Endothelial cell (in vitro differentiated cells): ENCODE measurements around the gene TCAF1. TPM values are rescaled to one million over a fixed set of nuclear protein-coding genes. Genes with fewer than 3 reads are reported as not detected.
"Not testable (repeated sequence)": the region's sequence is repeated elsewhere in the genome, so short reads cannot be mapped to it uniquely, and the experiment has no call there.

ENCODE experiments used
- DNase-seq: peaks from one replicate; pipeline ENCODE4 v3.0.0; 2021; ENCODE audit warnings: low spot score
- H3K27ac Mint-ChIP-seq: one replicate; pipeline ENCODE4 v1.8.0; 2021; ENCODE audit warnings: mixed read lengths, inconsistent platforms; ENCODE audit not compliant: unreplicated experiment
- H3K27me3 Mint-ChIP-seq: one replicate; pipeline ENCODE4 v1.8.0; 2021; ENCODE audit warnings: mild to moderate bottlenecking, moderate library complexity, mixed read lengths, inconsistent platforms; ENCODE audit not compliant: unreplicated experiment
- H3K36me3 Mint-ChIP-seq: one replicate; pipeline ENCODE4 v1.8.0; 2021; ENCODE audit warnings: mild to moderate bottlenecking, low read depth, mixed read lengths, inconsistent platforms; ENCODE audit not compliant: unreplicated experiment
- H3K4me1 Mint-ChIP-seq: one replicate; pipeline ENCODE4 v1.8.0; 2021; ENCODE audit warnings: mild to moderate bottlenecking, mixed read lengths, inconsistent platforms; ENCODE audit not compliant: unreplicated experiment
- H3K4me3 Mint-ChIP-seq: one replicate; pipeline ENCODE4 v1.8.0; 2021; ENCODE audit warnings: mild to moderate bottlenecking, mixed read lengths, inconsistent platforms; ENCODE audit not compliant: unreplicated experiment
- H3K9me3 Mint-ChIP-seq: one replicate; pipeline ENCODE4 v1.8.0; 2021; ENCODE audit warnings: mixed read lengths, inconsistent platforms; ENCODE audit not compliant: unreplicated experiment
- total RNA-seq: library from RNA; stranded (reverse); fragmentation: NEBNext Ultra II Directional; extraction: Animal tissue kit (Norgen Biotek cat#: 25700); gene quantifications from one replicate; pipeline ENCODE4 v1.2.1, GENCODE V29; 2021; ENCODE audit not compliant: unreplicated experiment
- TF ChIP-seq, protein P1 (sequence below): fragments of 200-600 bp; sonication (generic); IDR thresholded peaks from one replicate; pipeline ENCODE4 v1.5.0; 2021; ENCODE audit warnings: antibody characterized with exemption; ENCODE audit not compliant: unreplicated experiment

TCAF1 gene
- total RNA-seq, 1 donor from 2014 or later, result 79.7 TPM

GRCh38 chr7:143882020-143882603 lies 19.9 kb downstream of the TCAF1 start:
- H3K27ac Mint-ChIP-seq, result peak overlapping the region; percentile 89
- peaks cover 2% of the 10 kb centered on the region for H3K27me3 Mint-ChIP-seq
- no peak for DNase-seq
- TF ChIP-seq, protein P1, sequence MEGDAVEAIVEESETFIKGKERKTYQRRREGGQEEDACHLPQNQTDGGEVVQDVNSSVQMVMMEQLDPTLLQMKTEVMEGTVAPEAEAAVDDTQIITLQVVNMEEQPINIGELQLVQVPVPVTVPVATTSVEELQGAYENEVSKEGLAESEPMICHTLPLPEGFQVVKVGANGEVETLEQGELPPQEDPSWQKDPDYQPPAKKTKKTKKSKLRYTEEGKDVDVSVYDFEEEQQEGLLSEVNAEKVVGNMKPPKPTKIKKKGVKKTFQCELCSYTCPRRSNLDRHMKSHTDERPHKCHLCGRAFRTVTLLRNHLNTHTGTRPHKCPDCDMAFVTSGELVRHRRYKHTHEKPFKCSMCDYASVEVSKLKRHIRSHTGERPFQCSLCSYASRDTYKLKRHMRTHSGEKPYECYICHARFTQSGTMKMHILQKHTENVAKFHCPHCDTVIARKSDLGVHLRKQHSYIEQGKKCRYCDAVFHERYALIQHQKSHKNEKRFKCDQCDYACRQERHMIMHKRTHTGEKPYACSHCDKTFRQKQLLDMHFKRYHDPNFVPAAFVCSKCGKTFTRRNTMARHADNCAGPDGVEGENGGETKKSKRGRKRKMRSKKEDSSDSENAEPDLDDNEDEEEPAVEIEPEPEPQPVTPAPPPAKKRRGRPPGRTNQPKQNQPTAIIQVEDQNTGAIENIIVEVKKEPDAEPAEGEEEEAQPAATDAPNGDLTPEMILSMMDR, result no peak
- peaks cover 4% of the 10 kb centered on the region for H3K36me3 Mint-ChIP-seq
- no peaks in the 10 kb centered on the region for H3K9me3 Mint-ChIP-seq
- peaks cover 23% of the 10 kb centered on the region for H3K4me1 Mint-ChIP-seq
- peak overlapping the region; percentile 95 for H3K4me3 Mint-ChIP-seq

DNA sequence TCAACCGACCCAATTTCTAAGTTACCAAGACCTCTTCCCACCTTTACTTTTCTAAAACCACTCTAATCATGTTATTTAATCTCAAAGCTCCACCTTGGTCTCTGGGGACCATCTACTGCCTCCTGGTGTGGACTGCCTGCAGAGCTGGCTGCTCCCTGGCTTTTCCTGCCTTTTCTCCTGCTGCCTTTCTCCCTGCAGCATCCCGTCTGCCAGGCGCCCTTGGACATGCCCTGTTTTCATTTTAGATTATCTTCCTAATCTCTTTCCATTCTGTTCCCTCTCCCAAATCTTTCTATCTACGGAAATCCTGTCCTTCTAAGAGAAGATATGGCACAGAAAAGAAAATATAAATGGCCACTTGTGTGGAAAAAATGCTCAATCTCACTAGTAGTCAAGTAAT lies 23.1 kb downstream of the TCAF1 start:
- Mint-ChIP-seq H3K36me3 (peaks cover 21% of the 10 kb centered on the region), H3K27me3 (peaks cover 2% of the 10 kb centered on the region), H3K9me3 (no peaks in the 10 kb centered on the region), H3K27ac (no peak overlapping the region), H3K4me3 (no peak overlapping the region), H3K4me1 (peaks cover 12% of the 10 kb centered on the region)
- DNase-seq, result no peak
- TF ChIP-seq, protein P1, result no peak

DNA sequence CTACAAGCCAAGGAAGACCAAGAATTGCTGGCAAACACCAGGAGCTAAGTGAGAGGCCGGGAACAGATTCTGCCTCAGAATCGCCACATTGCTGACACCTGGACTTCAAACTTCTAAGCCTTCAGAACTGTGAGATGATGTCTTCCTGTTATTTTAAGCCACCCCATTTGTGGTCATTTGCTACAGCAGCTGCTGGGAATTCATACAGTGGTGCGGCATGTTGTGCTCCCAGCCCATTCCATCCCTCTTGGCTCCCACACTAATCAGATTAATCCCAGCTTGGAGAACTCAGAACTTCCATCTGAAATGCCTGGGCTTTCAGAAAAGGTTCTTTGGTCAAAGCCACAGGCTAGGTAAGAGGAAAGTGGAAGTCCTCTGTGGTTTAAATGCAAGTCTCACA lies 24.9 kb downstream of the TCAF1 start:
- Mint-ChIP-seq H3K27ac (no peak overlapping the region), H3K27me3 (no peaks in the 10 kb centered on the region), H3K9me3 (no peaks in the 10 kb centered on the region), H3K4me1 (peaks cover 8% of the 10 kb centered on the region), H3K4me3 (no peak overlapping the region), H3K36me3 (peaks cover 21% of the 10 kb centered on the region)
- TF ChIP-seq, protein P1, result no peak
- no peak for DNase-seq

DNA sequence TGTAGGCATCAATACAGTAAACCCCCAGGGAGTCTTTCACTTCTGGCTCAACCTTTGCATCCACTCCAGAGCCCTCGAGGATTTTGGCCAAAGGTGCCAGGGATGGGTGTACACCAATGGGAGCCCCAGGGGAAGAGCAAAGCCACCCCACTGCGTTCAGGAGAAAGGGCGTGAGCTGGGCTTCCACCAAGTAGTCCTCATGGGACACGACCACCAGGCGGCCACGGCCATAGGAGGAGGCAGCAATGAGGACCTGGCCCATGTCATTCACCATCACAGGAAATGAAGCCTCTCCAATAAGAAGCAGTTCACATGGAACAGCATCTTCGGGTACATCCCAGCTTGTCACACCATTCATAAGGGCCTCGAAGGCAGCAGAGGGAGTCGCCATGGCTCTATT lies 25.8 kb downstream of the TCAF1 start:
- H3K27ac Mint-ChIP-seq, result no peak overlapping the region
- no peak for DNase-seq
- TF ChIP-seq, protein P1, result no peak
- H3K27me3 Mint-ChIP-seq, result no peaks in the 10 kb centered on the region
- peaks cover 21% of the 10 kb centered on the region for H3K36me3 Mint-ChIP-seq
- no peak overlapping the region for H3K4me3 Mint-ChIP-seq
- H3K4me1 Mint-ChIP-seq, result peaks cover 3% of the 10 kb centered on the region
- no peaks in the 10 kb centered on the region for H3K9me3 Mint-ChIP-seq

GRCh38 chr7:143873242-143873641 lies 28.7 kb downstream of the TCAF1 start:
- peaks cover 17% of the 10 kb centered on the region for H3K36me3 Mint-ChIP-seq
- H3K4me3 Mint-ChIP-seq, H3K9me3 Mint-ChIP-seq, DNase-seq, H3K27me3 Mint-ChIP-seq, H3K27ac Mint-ChIP-seq, H3K4me1 Mint-ChIP-seq: not testable (repeated sequence)

DNA sequence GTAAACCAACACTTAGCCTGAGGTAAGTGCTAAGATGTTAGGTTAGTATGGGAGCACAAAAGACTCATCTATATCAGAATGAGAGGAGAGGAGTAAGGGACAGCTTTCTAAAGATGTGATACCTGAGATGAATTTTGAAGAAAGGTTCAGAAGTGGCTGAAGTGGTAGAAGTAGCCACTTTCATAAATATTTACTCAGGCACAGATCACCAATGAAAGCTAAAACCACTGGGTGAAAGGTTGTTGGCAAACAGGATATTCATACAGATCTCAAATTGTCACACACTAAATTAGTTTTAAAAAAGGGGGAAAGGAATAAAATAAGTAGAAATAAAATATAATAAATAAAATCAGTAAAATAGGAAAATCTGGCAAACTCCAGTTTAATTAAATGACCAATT lies 30.4 kb downstream of the TCAF1 start:
- not testable (repeated sequence) for DNase-seq, H3K4me1 Mint-ChIP-seq, H3K27me3 Mint-ChIP-seq, H3K4me3 Mint-ChIP-seq, H3K27ac Mint-ChIP-seq, H3K9me3 Mint-ChIP-seq
- peaks cover 17% of the 10 kb centered on the region for H3K36me3 Mint-ChIP-seq

DNA sequence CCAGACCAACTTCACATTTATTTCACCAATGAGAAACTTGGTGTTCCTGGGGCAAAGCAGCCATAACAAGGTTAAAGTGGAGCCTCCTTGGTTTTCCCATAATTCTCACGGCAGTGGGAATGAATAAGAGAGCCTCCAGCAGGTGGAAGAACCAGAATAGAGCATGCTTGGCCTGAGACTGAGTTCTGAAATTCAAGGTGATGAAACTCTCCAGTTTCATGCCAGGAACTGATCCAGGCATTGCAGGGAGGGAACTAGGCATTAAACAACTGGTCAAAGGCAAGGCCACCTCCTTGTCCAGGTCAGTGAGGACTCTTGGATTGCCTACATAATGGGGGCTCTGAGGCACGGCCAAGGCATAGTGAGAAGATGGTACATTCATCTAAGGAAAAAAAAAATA lies 44.0 kb downstream of the TCAF1 start:
- not testable (repeated sequence) for H3K36me3 Mint-ChIP-seq, H3K4me3 Mint-ChIP-seq, DNase-seq, H3K9me3 Mint-ChIP-seq, H3K27ac Mint-ChIP-seq, H3K27me3 Mint-ChIP-seq, H3K4me1 Mint-ChIP-seq

- not testable (repeated sequence) for DNase-seq, H3K4me1 Mint-ChIP-seq, H3K9me3 Mint-ChIP-seq, H3K4me3 Mint-ChIP-seq, H3K36me3 Mint-ChIP-seq, H3K27me3 Mint-ChIP-seq, H3K27ac Mint-ChIP-seq
Measured at GRCh38 chr7:143855443-143855842, 46.5 kb downstream of the TCAF1 start.
